GM12875 (cell line): ENCODE results near the gene CDR2L.

Experiments used
- H3K4me3 ChIP-seq: one replicate; pipeline ENCODE4 v1.5.1; 2011; ENCODE audit warnings: low read depth, low read length, control low read depth
- TF ChIP-seq, protein P1 (sequence below): IDR thresholded peaks from 2 replicates; pipeline ENCODE4 v1.5.1; 2011; ENCODE audit warnings: low read depth, mild to moderate bottlenecking, control low read depth, inconsistent platforms, low read length, moderate library complexity, borderline replicate concordance; ENCODE audit not compliant: insufficient read depth

CDR2L gene

DNA sequence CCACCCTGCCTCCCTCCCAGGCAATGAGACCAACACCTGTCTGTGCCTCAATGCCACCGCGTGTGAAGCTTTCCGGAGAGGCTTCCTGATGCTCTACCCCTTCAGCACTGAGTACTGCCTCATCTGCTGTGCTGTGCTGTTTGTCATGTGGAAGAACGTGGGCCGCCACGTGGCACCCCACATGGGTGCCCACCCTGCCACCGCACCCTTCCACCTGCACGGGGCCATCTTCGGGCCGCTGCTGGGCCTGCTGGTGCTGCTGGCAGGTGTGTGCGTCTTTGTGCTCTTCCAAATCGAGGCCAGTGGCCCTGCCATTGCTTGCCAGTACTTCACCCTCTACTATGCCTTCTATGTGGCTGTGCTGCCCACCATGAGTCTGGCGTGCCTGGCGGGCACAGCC is 40.8 kb upstream of the CDR2L start:
- no peak overlapping the region for H3K4me3 ChIP-seq
- TF ChIP-seq, protein P1, sequence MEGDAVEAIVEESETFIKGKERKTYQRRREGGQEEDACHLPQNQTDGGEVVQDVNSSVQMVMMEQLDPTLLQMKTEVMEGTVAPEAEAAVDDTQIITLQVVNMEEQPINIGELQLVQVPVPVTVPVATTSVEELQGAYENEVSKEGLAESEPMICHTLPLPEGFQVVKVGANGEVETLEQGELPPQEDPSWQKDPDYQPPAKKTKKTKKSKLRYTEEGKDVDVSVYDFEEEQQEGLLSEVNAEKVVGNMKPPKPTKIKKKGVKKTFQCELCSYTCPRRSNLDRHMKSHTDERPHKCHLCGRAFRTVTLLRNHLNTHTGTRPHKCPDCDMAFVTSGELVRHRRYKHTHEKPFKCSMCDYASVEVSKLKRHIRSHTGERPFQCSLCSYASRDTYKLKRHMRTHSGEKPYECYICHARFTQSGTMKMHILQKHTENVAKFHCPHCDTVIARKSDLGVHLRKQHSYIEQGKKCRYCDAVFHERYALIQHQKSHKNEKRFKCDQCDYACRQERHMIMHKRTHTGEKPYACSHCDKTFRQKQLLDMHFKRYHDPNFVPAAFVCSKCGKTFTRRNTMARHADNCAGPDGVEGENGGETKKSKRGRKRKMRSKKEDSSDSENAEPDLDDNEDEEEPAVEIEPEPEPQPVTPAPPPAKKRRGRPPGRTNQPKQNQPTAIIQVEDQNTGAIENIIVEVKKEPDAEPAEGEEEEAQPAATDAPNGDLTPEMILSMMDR = no peak

DNA sequence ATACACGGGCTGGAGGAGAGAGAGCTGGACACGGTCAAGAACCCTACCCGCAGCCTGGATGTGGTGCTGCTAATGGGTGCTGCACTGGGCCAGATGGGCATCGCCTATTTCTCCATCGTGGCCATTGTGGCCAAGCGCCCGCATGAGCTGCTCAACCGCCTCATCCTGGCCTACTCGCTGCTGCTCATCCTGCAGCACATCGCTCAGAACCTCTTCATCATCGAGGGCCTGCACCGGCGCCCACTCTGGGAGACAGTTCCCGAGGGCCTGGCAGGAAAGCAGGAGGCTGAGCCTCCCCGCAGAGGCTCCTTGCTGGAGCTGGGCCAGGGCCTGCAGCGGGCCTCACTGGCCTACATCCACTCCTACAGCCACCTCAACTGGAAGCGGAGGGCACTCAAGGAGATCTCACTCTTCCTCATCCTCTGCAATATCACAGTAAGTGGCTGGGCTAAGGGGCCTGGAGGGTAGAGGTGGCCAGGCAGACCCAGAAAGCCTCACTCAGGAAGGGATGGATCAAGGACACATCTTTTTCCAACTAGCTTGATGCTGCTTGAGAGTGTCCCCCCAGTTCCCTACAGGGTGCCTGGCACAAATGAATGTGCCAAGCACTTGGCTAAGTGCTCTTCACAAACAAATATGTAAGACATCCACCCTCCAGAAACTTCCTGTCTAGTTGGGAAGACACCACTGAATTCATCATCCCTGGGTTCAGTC is 40.2 kb upstream of the CDR2L start:
- no peak overlapping the region for H3K4me3 ChIP-seq
- TF ChIP-seq, protein P1 = no peak

GRCh38 chr17:74949455-74950115 is 37.8 kb upstream of the CDR2L start:
- no peak overlapping the region for H3K4me3 ChIP-seq
- TF ChIP-seq, protein P1 = no peak

- H3K4me3 ChIP-seq = no peak overlapping the region
- TF ChIP-seq, protein P1 = no peak
These were observed 37.2 kb upstream of the CDR2L start for GRCh38 chr17:74950207-74950606.

- no peak overlapping the region for H3K4me3 ChIP-seq
- TF ChIP-seq, protein P1 = no peak
These were observed 36.4 kb upstream of the CDR2L start for GRCh38 chr17:74951065-74951464.

DNA sequence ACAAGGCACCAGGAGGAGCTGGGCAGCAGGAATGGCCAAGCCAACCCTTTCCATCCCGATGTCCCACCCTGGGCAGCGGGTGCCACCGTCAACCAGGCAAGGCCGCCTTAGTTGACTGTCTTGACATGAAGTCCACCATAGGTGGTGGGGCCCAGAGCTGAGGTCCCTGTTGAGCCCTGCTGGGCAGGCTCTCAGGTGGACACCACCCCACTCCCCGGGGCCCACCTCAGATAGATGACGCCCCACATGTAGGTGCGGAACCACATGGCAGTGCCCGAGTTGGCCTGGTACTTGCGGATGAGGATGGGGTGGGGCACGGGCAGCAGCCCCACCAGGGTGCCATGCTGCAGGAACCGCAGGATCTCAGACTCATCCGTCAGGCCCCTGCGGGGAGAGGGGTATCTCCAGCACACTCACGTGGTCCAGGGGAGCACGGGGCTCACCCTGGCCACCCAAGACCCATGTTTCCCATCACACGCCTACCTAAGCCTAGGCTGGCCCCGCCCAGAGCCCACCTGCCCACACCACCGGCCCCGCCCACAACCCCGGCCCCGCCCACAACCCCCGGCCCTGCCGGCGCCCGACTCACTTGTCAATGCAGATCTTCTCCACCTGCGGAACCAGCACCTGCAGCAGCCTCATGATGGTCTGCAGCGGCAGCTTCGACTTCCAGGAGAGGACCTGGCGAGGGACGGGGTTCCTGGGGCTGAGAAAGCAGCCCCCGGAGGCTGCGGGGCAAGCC is 35.6 kb upstream of the CDR2L start:
- H3K4me3 ChIP-seq = no peak overlapping the region
- TF ChIP-seq, protein P1 = no peak
